Fibroblast of skin of right quadriceps (primary cell): ENCODE results near the gene PAX5.

Source experiments
- DNase-seq: peaks from one replicate; pipeline ENCODE4 v3.0.0-alpha.2; 2013

The PAX5 gene

GRCh38 chr9:37036776-37037502 lies 2.9 kb upstream of the PAX5 start:
- peak; percentile 13 for DNase-seq

GRCh38 chr9:37036371-37036775 lies 2.3 kb upstream of the PAX5 start:
- peak; percentile 5 for DNase-seq

GRCh38 chr9:37035648-37036370 lies 1.7 kb upstream of the PAX5 start:
- DNase-seq: no peak

- no peak for DNase-seq
Observed at GRCh38 chr9:37034938-37035647, 1.0 kb upstream of the PAX5 start.

GRCh38 chr9:37034305-37034937 lies 353 bp upstream of the PAX5 start:
- no peak for DNase-seq

- DNase-seq: no peak
Observed at GRCh38 chr9:37033141-37033540, 927 bp downstream of the PAX5 start.

GRCh38 chr9:37032713-37033112 lies 1.4 kb downstream of the PAX5 start:
- no peak for DNase-seq

- DNase-seq: no peak
Observed at GRCh38 chr9:37031902-37032301, 2.2 kb downstream of the PAX5 start.

GRCh38 chr9:37031081-37031480 lies 3.0 kb downstream of the PAX5 start:
- DNase-seq: no peak

- no peak for DNase-seq
Observed at GRCh38 chr9:37030611-37030939, 3.5 kb downstream of the PAX5 start.

- DNase-seq: no peak
Observed at GRCh38 chr9:37029776-37030610, 4.1 kb downstream of the PAX5 start.

- DNase-seq: no peak
Observed at GRCh38 chr9:37029304-37029775, 4.7 kb downstream of the PAX5 start.

GRCh38 chr9:37028420-37029031 lies 5.5 kb downstream of the PAX5 start:
- no peak for DNase-seq

- peak; percentile 88 for DNase-seq
Observed at GRCh38 chr9:37027582-37028419, 6.3 kb downstream of the PAX5 start.

GRCh38 chr9:37026931-37027581 lies 7.0 kb downstream of the PAX5 start:
- no peak for DNase-seq

- no peak for DNase-seq
Observed at GRCh38 chr9:37026113-37026930, 7.7 kb downstream of the PAX5 start.

GRCh38 chr9:37025823-37026112 lies 8.3 kb downstream of the PAX5 start:
- DNase-seq: no peak

GRCh38 chr9:37025071-37025822 lies 8.8 kb downstream of the PAX5 start:
- DNase-seq: no peak

GRCh38 chr9:37017546-37017945 lies 16.5 kb downstream of the PAX5 start:
- no peak for DNase-seq
